Mucosa of descending colon (tissue), 3 donors: Measurements from ENCODE around the gene MTA1. TPM values are rescaled to one million over a fixed set of nuclear protein-coding genes. Genes with fewer than 3 reads are reported as not detected.

ENCODE experiments used
- ATAC-seq: fragments of 200-7000 bp; cut with Tn5 transposase; one replicate; pipeline ENCODE4 v1.9.1; 2020; ENCODE audit warnings: mild to moderate bottlenecking, moderate library complexity
- DNase-seq, 3 donors: peaks; one replicate each; pipeline ENCODE4 v3.0.0-alpha.2; 2020
- H3K36me3 ChIP-seq: fragments of 200-600 bp; one replicate; pipeline ENCODE4 v1.8.0; 2021; ENCODE audit warnings: low read depth, mild to moderate bottlenecking
- H3K4me1 ChIP-seq: fragments of 200-600 bp; one replicate; pipeline ENCODE4 v1.8.0; 2021; ENCODE audit warnings: low read depth, mild to moderate bottlenecking
- H3K4me3 ChIP-seq: fragments of 200-600 bp; one replicate; pipeline ENCODE4 v1.8.0; 2021; ENCODE audit warnings: mild to moderate bottlenecking
- H3K9me3 ChIP-seq: fragments of 200-600 bp; one replicate; pipeline ENCODE4 v1.8.0; 2021; ENCODE audit warnings: mild to moderate bottlenecking
- intact Hi-C, 2 donors: fragments of 100-400 bp; cut with DNase I in 1 of 2; cut with micrococcal nuclease in 1 of 2; formaldehyde crosslinking; loops; one replicate each; pipeline versions ENCODE4 v1.11.0 to v1.11.1; 2022; cut with DNase I, micrococcal nuclease
- total RNA-seq, 3 donors: library from RNA; stranded (reverse); fragmentation: NEBNext Ultra II Directional in 2 of 3; extraction: Animal tissue kit (Norgen Biotek cat#: 25700) in 2 of 3; gene quantifications; one replicate each; pipeline versions ENCODE4 v1.2.1 to v1.2.4, GENCODE V29; 2021 to 2023
- TF ChIP-seq, protein P1 (sequence below): fragments of 200-600 bp; IDR thresholded peaks from one replicate; pipeline ENCODE4 v1.8.0; 2022; ENCODE audit warnings: antibody characterized with exemption, mild to moderate bottlenecking
- donor health status: DM: no; HTN: no; CAD: no; lungs with moderate emphysema.
- donor health status: DM: no; HTN: no; CAD: no.
- donor health status: DM: no; HTN: yes; CAD: no.

MTA1 gene
- total RNA-seq, 3 donors from 2014 or later = 76.4 to 105 (median 79.7) TPM

DNA sequence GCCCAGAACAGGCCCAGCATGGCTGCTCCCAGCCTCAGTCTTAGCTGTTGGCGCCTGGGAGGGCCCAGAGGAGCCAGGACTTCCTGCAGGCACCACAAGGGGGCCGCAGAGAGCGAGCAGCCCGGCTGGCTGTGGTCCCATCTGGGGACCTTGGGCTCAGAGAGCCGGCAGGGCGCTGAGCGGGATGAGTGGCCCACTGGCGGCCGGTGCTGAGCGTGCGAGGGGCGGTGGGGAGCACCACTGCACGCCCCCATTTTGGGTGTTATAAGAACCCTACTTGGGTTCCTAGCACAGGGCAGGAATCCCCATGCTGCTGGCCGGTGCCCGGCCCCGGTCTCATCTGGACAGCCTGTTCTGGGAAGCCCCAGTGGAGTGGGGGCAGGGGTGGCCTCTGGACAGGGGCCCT lies 29.1 kb downstream of the MTA1 start:
- TF ChIP-seq, protein P1, sequence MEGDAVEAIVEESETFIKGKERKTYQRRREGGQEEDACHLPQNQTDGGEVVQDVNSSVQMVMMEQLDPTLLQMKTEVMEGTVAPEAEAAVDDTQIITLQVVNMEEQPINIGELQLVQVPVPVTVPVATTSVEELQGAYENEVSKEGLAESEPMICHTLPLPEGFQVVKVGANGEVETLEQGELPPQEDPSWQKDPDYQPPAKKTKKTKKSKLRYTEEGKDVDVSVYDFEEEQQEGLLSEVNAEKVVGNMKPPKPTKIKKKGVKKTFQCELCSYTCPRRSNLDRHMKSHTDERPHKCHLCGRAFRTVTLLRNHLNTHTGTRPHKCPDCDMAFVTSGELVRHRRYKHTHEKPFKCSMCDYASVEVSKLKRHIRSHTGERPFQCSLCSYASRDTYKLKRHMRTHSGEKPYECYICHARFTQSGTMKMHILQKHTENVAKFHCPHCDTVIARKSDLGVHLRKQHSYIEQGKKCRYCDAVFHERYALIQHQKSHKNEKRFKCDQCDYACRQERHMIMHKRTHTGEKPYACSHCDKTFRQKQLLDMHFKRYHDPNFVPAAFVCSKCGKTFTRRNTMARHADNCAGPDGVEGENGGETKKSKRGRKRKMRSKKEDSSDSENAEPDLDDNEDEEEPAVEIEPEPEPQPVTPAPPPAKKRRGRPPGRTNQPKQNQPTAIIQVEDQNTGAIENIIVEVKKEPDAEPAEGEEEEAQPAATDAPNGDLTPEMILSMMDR = peak; percentile 88
- H3K4me3 ChIP-seq = no peak overlapping the region
- no peaks in the 10 kb centered on the region for H3K4me1 ChIP-seq
- no peaks in the 10 kb centered on the region for H3K36me3 ChIP-seq
- peak; percentile 89 for ATAC-seq
- DNase-seq = peak; percentile 61 to 76 (median 73)
- H3K9me3 ChIP-seq = no peaks in the 10 kb centered on the region
- intact Hi-C loops = loop anchor here in 1 of 2 donors (10.0 kb wide), 1 partner anchor 76 kb away; the partner anchor contains the start of gene TMEM121

- no peaks in the 10 kb centered on the region for H3K36me3 ChIP-seq
- TF ChIP-seq, protein P1 = no peak
- ATAC-seq = no peak
These were observed 29.9 kb downstream of the MTA1 start for GRCh38 chr14:105449276-105450122.

GRCh38 chr14:105450123-105450505 lies 30.5 kb downstream of the MTA1 start:
- intact Hi-C loops = no loop called here
- no peaks in the 10 kb centered on the region for H3K9me3 ChIP-seq
- DNase-seq (peak in 1 of 3 donors; percentile 35), ATAC-seq (no peak)
- TF ChIP-seq, protein P1 = no peak
- H3K36me3 ChIP-seq = no peaks in the 10 kb centered on the region
- H3K4me3 ChIP-seq = no peak overlapping the region
- no peaks in the 10 kb centered on the region for H3K4me1 ChIP-seq

More at GRCh38 chr14:105449276-105450122, 29.9 kb downstream of the MTA1 start:
- intact Hi-C loops = loop anchor here in 1 of 2 donors (10.0 kb wide), 1 partner anchor 75 kb away; the partner anchor contains the start of gene TMEM121
- H3K4me3 ChIP-seq = no peak overlapping the region
- H3K9me3 ChIP-seq = no peaks in the 10 kb centered on the region
- DNase-seq = peak in 1 of 3 donors; percentile 51
- no peaks in the 10 kb centered on the region for H3K4me1 ChIP-seq

GRCh38 chr14:105450864-105451720 lies 31.5 kb downstream of the MTA1 start:
- intact Hi-C loops = no loop called here
- Histone ChIP-seq H3K36me3 (no peaks in the 10 kb centered on the region), H3K9me3 (no peaks in the 10 kb centered on the region), H3K4me1 (no peaks in the 10 kb centered on the region), H3K4me3 (no peak overlapping the region)
- TF ChIP-seq, protein P1 = no peak
- peak in 1 of 3 donors; percentile 41 for DNase-seq
- no peak for ATAC-seq

DNA sequence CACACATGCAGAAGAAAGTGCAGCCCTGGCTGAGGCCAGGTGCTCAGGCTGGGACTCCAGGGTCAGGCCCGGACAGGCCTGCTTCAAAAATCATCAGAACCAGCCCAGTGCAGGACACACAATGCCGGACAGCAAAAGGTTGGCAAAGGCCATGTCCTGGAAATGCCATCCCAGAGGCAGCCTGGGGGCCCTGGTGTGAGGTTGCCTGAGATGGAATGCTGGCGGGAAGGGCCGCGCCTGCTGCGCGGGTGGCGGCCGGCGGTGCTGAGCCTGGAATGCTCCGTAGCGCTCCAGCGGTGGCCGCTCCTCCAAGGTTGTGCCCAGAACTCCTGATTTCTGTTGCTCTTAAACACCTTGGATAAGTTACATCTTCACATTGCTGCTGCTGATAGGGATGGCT lies 33.3 kb downstream of the MTA1 start:
- Histone ChIP-seq H3K36me3 (no peaks in the 10 kb centered on the region), H3K4me3 (no peak overlapping the region), H3K9me3 (no peaks in the 10 kb centered on the region), H3K4me1 (no peaks in the 10 kb centered on the region)
- ATAC-seq (no peak), DNase-seq (peak in 1 of 3 donors; percentile 43)
- intact Hi-C loops = no loop called here
- TF ChIP-seq, protein P1 = no peak
